IMR-90 (cell line): ENCODE data around the gene BOLL. TPM values are rescaled to one million over a fixed set of nuclear protein-coding genes. Genes with fewer than 3 reads are reported as not detected.

ENCODE experiments used
- ATAC-seq: fragments of 200-7000 bp; cut with Tn5 transposase; 2 replicates; pipeline ENCODE4 v1.9.1; 2020; ENCODE audit warnings: low read depth, mild to moderate bottlenecking, moderate library complexity
- BruUV-seq: library from RNA; stranded (reverse); fragments of 400-500 nt; replicated peaks from 2 replicates; lab custom pipeline; 2021; lab: Mats Ljungman, UMichigan
- CTCF ChIA-PET: fragments of 300-600 bp; formaldehyde crosslinking; extraction: SDS; loops from one replicate; lab custom pipeline; 2021; ENCODE audit warnings: antibody characterized with exemption; lab: Yijun Ruan, JAX
- POLR2A ChIA-PET: fragments of 300-600 bp; sonication (Branson Sonifier 250); formaldehyde crosslinking; loops from one replicate; lab custom pipeline; 2022; ENCODE audit warnings: antibody characterized with exemption; ENCODE audit not compliant: unreplicated experiment; lab: Charles Lee
- DNase-seq: peaks from one replicate; pipeline ENCODE4 v3.0.0; 2013
- H2AFZ ChIP-seq: replicated peaks from 2 replicates; pipeline ENCODE3; 2013; ENCODE audit warnings: low read length, mild to moderate bottlenecking; ENCODE audit not compliant: poor library complexity
- H2AK5ac ChIP-seq: 2 replicates; pipeline ENCODE4 v1.6.1; 2013; ENCODE audit warnings: low read depth, low read length, inconsistent platforms
- H2AK9ac ChIP-seq: replicated peaks from 2 replicates; pipeline ENCODE3; 2013; ENCODE audit warnings: mild to moderate bottlenecking, low read depth, low read length, moderate library complexity; ENCODE audit not compliant: poor library complexity
- H2BK120ac ChIP-seq: 2 replicates; pipeline ENCODE4 v1.6.1; 2013; ENCODE audit warnings: low read depth, low read length, inconsistent platforms
- H2BK15ac ChIP-seq: 3 replicates; pipeline ENCODE4 v1.6.1; 2013; ENCODE audit warnings: low read depth, low read length, inconsistent platforms
- H2BK20ac ChIP-seq: 2 replicates; pipeline ENCODE4 v1.6.1; 2013; ENCODE audit warnings: low read depth, mild to moderate bottlenecking, inconsistent platforms, low read length, moderate library complexity
- H2BK5ac ChIP-seq: 2 replicates; pipeline ENCODE4 v1.6.1; 2013; ENCODE audit warnings: mild to moderate bottlenecking, low read depth, low read length, inconsistent platforms; ENCODE audit not compliant: poor library complexity, severe bottlenecking
- H3K14ac ChIP-seq: replicated peaks from 2 replicates; pipeline ENCODE4 v1.6.1; 2013; ENCODE audit warnings: low read depth, low read length, inconsistent platforms
- H3K18ac ChIP-seq: 2 replicates; pipeline ENCODE4 v1.6.1; 2013; ENCODE audit warnings: low read depth, low read length, control low read depth
- H3K23ac ChIP-seq: 2 replicates; pipeline ENCODE4 v1.6.1; 2013; ENCODE audit warnings: low read depth, low read length, inconsistent platforms
- H3K27ac ChIP-seq: 2 replicates; pipeline ENCODE4 v1.5.1; 2013; ENCODE audit warnings: mild to moderate bottlenecking, control low read depth, low read length; ENCODE audit not compliant: insufficient read depth
- H3K27me3 ChIP-seq: 2 replicates; pipeline ENCODE4 v1.6.1; 2013; ENCODE audit warnings: low read length; ENCODE audit not compliant: control insufficient read depth, insufficient read depth
- H3K36me3 ChIP-seq: 2 replicates; pipeline ENCODE4 v1.6.1; 2013; ENCODE audit warnings: low read length, mixed read lengths; ENCODE audit not compliant: control insufficient read depth, insufficient read depth
- H3K4ac ChIP-seq: 2 replicates; pipeline ENCODE4 v1.6.1; 2013; ENCODE audit warnings: low read depth, low read length, inconsistent platforms
- H3K4me1 ChIP-seq: 2 replicates; pipeline ENCODE4 v1.6.1; 2013; ENCODE audit warnings: low read length, mixed read lengths; ENCODE audit not compliant: control insufficient read depth, insufficient read depth
- H3K4me2 ChIP-seq: 2 replicates; pipeline ENCODE4 v1.6.1; 2013; ENCODE audit warnings: low read depth, mild to moderate bottlenecking, control low read depth, low read length, moderate library complexity
- H3K4me3 ChIP-seq: 2 replicates; pipeline ENCODE4 v1.5.1; 2013; ENCODE audit warnings: low read depth, mild to moderate bottlenecking, control low read depth, low read length, moderate library complexity; ENCODE audit not compliant: insufficient read depth
- H3K56ac ChIP-seq: 2 replicates; pipeline ENCODE4 v1.6.1; 2013; ENCODE audit warnings: low read length, inconsistent platforms; ENCODE audit not compliant: insufficient read depth; ENCODE audit errors: extremely low read depth
- H3K79me1 ChIP-seq, 2 experiments: 2 replicates each; pipeline ENCODE4 v1.6.1; 2013; ENCODE audit warnings: low read length in 2 of 2, inconsistent platforms in 1 of 2, low read depth in 1 of 2
- H3K9ac ChIP-seq: 2 replicates; pipeline ENCODE4 v1.6.1; 2013; ENCODE audit warnings: low read depth, low read length, control low read depth
- H3K9me1 ChIP-seq: 2 replicates; pipeline ENCODE4 v1.6.1; 2013; ENCODE audit warnings: low read length, inconsistent platforms; ENCODE audit not compliant: insufficient read depth
- H3K9me3 ChIP-seq: 2 replicates; pipeline ENCODE4 v1.6.1; 2013; ENCODE audit warnings: low read length; ENCODE audit not compliant: control insufficient read depth, insufficient read depth
- H4K20me1 ChIP-seq: 2 replicates; pipeline ENCODE4 v1.6.1; 2013; ENCODE audit warnings: low read length, inconsistent platforms; ENCODE audit not compliant: insufficient read depth
- H4K5ac ChIP-seq: 2 replicates; pipeline ENCODE4 v1.6.1; 2013; ENCODE audit warnings: mild to moderate bottlenecking, low read depth, low read length, control low read depth
- H4K8ac ChIP-seq, 2 experiments: 2 replicates each; pipeline ENCODE4 v1.6.1; 2013; ENCODE audit warnings: low read depth in 2 of 2, low read length in 2 of 2, control low read depth in 1 of 2, inconsistent platforms in 1 of 2
- H4K91ac ChIP-seq: 2 replicates; pipeline ENCODE4 v1.6.1; 2013; ENCODE audit warnings: low read depth, low read length, inconsistent platforms; ENCODE audit not compliant: insufficient read depth
- CEBPB ChIP-seq: IDR thresholded peaks from 2 replicates; pipeline ENCODE4 v1.6.1; 2012; ENCODE audit warnings: low read depth, low read length, improper control_type of control experiment
- RAD21 ChIP-seq: IDR thresholded peaks from 2 replicates; pipeline ENCODE4 v1.6.1; 2012; ENCODE audit warnings: low read length, improper control_type of control experiment
- WGBS, 2 experiments: methylation state at CpG; one replicate each; pipeline versions ENCODE4 v1.1.5 to v1.1.7; 2013; ENCODE audit warnings: missing lambda C conversion rate in 2 of 2; ENCODE audit not compliant: insufficient read length in 1 of 2; ENCODE audit errors: extremely low coverage in 2 of 2; 5-methylcytosine and 5-hydroxymethylcytosine counted together
- dilution Hi-C: fragments of 300-500 bp; cut with HindIII; formaldehyde crosslinking; loops from one replicate; pipeline ENCODE4 v1.14.3; 2018; ENCODE audit warnings: low sequenced_read_pairs; ENCODE audit not compliant: unreplicated experiment
- in situ Hi-C: fragments of 300-500 bp; cut with MboI; formaldehyde crosslinking; loops from 3 replicates; pipeline ENCODE4 v1.14.3; 2019; ENCODE audit warnings: low sequenced_read_pairs, inconsistent platforms, mixed read lengths
- intact Hi-C: fragments of 100-400 bp; cut with micrococcal nuclease; formaldehyde crosslinking; loops from 2 replicates; pipeline ENCODE4 v1.10.0; 2022
- polyA plus RNA-seq, 3 experiments: library from polyadenylated mRNA; depleted of rRNA; stranded (reverse); fragments of >200 nt; gene quantifications; 2 replicates each; pipeline ENCODE4 v1.2.3, GENCODE V29; 2012; ENCODE audit warnings: low replicate concordance in 1 of 3
- total RNA-seq: library from RNA; depleted of rRNA; stranded (reverse); fragments of >200 nt; gene quantifications from 2 replicates; pipeline ENCODE4 v1.2.3, GENCODE V29; 2012

Gene BOLL
- total and polyA plus RNA-seq, 2 of the 4 experiments (the other 2 are of a cell fraction), result not detected

- Histone ChIP-seq H2AK9ac (no peak overlapping the region), H3K4me1 (peaks cover 6% of the 10 kb centered on the region), H3K27me3 (no peaks in the 10 kb centered on the region), H4K8ac (no peak overlapping the region), H2BK5ac (peak overlapping the region; percentile 43), H3K18ac (no peak overlapping the region), H3K4me3 (no peak overlapping the region), H2AFZ (no peak overlapping the region), H3K79me1 (peaks cover 26 to 51% of the 10 kb centered on the region in 2 experiments), H3K4me2 (peak overlapping the region; percentile 73), H3K27ac (no peak overlapping the region), H3K4ac (no peak overlapping the region), H3K9ac (no peak overlapping the region), H4K91ac (no peak overlapping the region), H3K23ac (no peak overlapping the region), H2BK20ac (peak overlapping the region; percentile 46; the same call in 1 of the 2 replicates), H3K9me1 (peaks cover 9% of the 10 kb centered on the region), H2AK5ac (0 out of 2 replicates have a peak overlapping the region, but pooled peaks have one; percentile 65), H2BK120ac (peak overlapping the region; percentile 20; the same call in 1 of the 2 replicates), H4K5ac (no peak overlapping the region), H3K9me3 (no peaks in the 10 kb centered on the region), H3K14ac (no peak overlapping the region), H3K56ac (no peak overlapping the region), H2BK15ac (0 out of 3 replicates have a peak overlapping the region, but pooled peaks have one; percentile 62), H3K36me3 (peaks cover 2% of the 10 kb centered on the region; the same call in 1 of the 2 replicates), H4K20me1 (peaks cover 20% of the 10 kb centered on the region)
- in situ Hi-C loops, result loop anchor here (10.0 kb wide), 1 partner anchor 194 kb away; the partner anchor contains the start of gene MOB4
- POLR2A ChIA-PET, result no interaction called here
- peak; percentile 87 for TF ChIP-seq CEBPB
- TF ChIP-seq RAD21, result no peak
- peak; percentile 80 for DNase-seq
- intact Hi-C loops, result loop anchor here (5.0 to 10.0 kb wide), 4 partner anchors 191 to 589 kb away; partner anchors contain the start of genes MOB4 and SF3B1
- dilution Hi-C loops, result no loop called here
- BruUV-seq, result no TSS peak
- no CpG with 5 or more reads among the region's 2 CpGs for WGBS, 2 experiments
- peak; percentile 2; the same call in 1 of the 2 replicates for ATAC-seq
- CTCF ChIA-PET, result interaction anchor here (0.6 to 1.1 kb wide), 2 partner anchors 71 to 88 kb away, joined by 3 to 5 read pairs; no protein-coding TSS in a partner anchor
Observed at GRCh38 chr2:197708331-197708730, 76.8 kb downstream of the BOLL start.
